ENCODE data around the gene MYL5. TPM values are rescaled to one million over a fixed set of nuclear protein-coding genes. Genes with fewer than 3 reads are reported as not detected.
"Not testable (repeated sequence)": the region's sequence is repeated elsewhere in the genome, so short reads cannot be mapped to it uniquely, and the experiment has no call there.

The MYL5 gene, protein sequence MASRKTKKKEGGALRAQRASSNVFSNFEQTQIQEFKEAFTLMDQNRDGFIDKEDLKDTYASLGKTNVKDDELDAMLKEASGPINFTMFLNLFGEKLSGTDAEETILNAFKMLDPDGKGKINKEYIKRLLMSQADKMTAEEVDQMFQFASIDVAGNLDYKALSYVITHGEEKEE
- 16.5 TPM for total RNA-seq
- long read RNA-seq, partial matches to known transcripts = 1 of 2 reads
- long read RNA-seq, other reads (novel, unspliced or antisense) = 1 of 2 reads

DNA sequence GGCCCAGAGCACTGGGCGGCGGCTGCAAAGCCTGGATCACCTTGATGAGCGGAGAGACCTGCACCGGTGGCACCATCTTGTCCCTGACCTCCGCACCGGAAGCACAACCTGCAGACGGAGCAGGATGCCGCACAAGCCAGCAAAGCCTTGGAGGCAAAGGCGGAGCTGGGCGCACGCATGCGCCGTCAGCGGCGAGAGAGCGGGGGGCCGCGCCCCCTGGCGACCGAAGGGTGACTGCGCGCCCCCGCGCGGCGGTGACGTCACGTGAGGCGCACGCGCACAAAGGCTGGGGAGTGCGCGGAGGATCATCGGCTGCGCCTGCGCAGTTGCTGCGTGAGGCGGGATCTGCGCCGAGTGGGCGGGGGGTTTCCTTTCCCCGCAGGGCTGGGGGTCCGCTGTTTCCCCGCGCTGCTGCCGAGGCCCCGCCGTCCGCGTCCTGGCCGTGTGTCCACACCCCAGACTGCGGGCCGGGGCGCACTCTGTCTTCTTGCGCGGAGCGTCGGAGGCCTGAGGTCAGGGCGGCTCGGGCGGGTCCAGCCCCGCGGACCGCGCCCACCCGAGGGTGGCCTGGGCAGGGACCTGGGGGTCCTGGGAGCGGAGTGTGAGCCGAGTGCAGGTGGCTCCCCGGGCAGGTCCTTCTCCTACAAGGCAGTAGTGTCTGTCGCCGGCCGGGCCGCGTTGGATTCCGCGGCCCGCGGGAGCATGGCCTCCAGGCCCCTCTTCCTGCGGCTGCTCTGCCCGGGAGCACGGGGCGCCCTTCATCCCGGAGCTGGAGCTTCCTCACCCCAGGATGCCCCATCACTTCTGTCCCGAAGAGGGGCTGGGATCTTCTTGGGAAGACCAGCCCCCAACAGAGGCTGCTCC lies at the start of gene MYL5, which contains the start of gene ATP5ME:
TSS of gene MYL5 (plus strand) at position 371 of the 864 bp plus-strand sequence. CDS start 3,485 bp downstream, outside the sequence.
TSS of gene ATP5ME (minus strand) at position 105 of the 864 bp plus-strand sequence. CDS start at position 76, 29 bp downstream.
- peak; percentile 100 for DNase-seq (ENCODE audit: low spot score)

DNA sequence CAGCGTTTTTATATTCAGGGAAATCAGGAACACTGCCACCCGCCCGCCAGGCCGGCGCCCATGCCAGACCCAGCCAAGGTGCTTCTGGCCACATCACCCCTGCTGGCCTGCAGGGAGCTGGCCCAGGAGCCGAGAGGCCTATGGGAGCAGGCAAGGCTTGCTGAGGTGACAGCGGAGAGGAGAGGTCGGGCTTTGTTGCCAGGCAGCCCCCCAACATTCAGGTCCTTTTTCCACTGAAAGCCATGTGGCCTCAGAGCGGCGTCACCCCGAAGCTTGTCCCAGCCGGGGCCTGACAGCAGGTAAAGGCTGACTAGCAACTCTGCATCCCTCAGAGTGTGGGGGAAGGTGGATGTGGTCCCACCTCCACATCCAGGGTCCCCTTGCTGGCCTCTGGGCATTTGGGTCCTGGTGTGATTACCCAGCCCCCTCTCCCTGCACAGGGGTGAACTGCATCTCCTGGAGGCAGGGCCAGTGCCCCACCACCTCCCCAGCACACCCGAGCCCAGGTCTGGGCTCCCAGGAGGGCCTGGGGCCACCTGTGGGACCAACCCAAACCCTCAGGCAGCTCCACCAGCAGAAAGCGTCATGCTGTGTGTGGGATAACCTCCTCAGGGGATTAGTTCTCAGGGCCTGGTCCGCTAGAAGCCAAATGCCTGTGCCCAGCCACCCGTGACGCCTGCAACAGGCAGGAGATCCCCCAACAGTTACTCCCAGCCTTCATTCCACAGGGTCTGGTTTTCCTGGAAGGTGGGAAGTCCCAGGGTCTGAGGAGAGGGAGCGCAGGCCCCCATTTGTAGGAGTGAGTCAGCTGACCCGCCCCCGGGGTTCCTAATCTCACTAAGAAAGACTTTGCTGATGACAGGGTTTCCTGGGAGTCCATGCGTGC lies 49.4 kb upstream of the MYL5 start, which contains the start of gene PDE6B:
TSS of gene PDE6B (plus strand) at position 869 of the 886 bp plus-strand sequence. CDS start 54 bp downstream, outside the sequence.
- DNase-seq (ENCODE audit: low spot score) = peak; percentile 73

DNA sequence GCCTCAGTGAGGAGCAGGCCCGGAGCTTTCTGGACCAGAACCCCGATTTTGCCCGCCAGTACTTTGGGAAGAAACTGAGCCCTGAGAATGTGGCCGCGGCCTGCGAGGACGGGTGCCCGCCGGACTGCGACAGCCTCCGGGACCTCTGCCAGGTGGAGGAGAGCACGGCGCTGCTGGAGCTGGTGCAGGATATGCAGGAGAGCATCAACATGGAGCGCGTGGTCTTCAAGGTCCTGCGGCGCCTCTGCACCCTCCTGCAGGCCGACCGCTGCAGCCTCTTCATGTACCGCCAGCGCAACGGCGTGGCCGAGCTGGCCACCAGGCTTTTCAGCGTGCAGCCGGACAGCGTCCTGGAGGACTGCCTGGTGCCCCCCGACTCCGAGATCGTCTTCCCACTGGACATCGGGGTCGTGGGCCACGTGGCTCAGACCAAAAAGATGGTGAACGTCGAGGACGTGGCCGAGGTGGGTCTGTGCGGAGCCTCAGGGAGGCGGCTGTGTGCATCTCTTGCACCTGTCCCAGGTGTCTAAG lies 48.6 kb upstream of the MYL5 start:
- DNase-seq (ENCODE audit: low spot score) = peak; percentile 84

DNA sequence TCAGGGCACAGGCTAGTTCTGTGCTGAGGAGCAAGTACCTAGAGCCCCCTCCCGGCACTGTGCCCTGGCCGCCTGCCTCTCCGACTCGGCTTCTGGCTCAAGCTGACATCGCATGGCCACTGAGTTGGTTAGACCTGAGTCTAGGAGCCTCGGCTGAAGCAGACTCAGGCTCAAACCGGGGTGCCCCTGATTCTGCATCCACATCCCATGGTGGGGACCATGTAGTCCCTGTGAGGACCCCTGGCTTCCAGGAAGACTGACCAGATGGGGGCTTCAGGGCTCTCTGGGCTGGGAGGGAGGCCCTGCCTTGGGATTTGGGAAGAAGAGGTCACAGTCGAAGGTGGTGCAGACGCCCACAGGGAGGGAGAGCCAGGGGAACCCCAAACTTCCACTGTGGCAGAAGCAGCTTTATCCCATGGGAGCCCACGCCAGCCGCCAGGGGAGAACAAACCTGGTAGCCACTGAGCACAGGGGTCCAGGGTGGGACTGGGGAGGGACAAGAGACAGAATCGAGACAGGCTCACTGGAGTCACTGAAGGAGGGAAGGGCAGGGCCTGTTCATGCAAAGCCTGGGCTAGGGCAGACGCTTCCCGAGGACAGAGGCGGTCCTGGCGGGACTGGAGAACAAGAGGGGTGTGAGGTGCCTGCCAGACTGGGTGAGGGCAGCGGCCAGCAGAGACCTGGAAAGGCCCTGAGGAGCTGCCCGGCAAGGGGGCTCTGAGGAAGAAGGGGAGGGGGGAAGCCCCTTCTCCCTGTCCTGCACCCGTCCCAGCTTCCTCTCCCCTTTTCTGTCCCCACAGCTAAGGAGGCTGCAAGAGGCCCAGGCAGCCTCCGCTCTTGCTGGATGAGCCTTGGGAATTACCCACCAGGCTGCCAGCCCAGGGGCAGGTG lies 47.9 kb upstream of the MYL5 start:
- DNase-seq (ENCODE audit: low spot score) = no peak

DNA sequence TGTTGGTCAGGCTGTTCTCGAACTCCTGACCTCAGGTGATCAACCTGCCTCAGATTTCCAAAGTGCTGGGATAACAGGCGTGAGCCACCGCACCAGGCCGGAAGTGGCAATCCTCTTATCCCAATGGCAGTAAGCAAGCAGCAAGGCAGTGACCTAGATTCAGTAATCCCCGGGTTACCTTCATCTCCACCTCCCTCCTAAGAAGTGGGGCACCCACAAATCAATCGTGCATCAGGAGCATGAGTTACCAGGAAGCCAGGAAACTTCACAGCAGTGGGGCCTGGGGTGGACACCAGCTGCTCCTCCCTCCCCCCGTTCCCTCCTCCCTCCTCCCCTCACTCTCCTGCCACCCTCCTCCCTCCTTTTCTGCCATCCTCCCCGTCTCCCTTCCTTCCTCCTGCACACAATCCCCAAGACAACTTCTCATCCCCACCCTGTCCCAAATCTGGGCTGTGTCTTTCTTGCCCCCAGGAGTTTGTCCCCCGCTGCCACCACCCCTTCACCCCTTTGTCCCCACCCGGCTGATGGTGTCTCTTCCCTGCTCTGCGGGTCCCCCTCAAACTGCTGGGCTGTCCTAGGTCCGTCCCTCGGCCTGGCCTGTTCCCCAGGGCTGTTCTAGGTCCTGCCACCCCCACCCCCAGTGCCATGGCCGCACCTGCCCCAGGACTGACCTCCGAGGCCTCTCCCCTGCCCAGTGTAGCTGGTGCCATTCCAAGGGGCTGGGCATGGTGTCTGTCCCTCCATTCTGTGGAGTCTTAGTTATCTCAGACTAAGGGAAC lies 46.8 kb upstream of the MYL5 start:
- DNase-seq (ENCODE audit: low spot score) = peak; percentile 74

DNA sequence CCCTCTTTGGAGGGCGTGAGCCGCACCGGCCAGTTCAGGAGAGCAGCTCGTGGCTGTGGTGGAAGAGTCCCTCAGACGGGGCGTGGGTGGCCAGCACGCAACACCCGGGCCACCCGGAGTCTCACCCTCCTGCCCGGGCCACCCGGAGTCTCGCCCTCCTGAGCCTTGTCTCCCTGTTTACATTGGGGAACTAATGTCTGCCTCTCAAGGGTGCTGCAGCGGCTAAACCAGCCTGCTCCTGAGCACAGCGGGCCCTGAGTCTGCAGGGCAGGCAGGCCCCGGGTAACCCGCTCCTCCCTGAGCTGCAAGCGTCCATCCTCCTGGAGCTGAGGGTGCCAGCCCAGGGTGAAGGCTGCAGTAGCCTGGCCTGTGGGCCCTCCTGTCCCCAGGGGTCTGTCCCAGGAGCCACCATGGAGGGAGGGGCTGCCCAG lies 46.0 kb upstream of the MYL5 start:
- peak; percentile 72 for DNase-seq (ENCODE audit: low spot score)

DNA sequence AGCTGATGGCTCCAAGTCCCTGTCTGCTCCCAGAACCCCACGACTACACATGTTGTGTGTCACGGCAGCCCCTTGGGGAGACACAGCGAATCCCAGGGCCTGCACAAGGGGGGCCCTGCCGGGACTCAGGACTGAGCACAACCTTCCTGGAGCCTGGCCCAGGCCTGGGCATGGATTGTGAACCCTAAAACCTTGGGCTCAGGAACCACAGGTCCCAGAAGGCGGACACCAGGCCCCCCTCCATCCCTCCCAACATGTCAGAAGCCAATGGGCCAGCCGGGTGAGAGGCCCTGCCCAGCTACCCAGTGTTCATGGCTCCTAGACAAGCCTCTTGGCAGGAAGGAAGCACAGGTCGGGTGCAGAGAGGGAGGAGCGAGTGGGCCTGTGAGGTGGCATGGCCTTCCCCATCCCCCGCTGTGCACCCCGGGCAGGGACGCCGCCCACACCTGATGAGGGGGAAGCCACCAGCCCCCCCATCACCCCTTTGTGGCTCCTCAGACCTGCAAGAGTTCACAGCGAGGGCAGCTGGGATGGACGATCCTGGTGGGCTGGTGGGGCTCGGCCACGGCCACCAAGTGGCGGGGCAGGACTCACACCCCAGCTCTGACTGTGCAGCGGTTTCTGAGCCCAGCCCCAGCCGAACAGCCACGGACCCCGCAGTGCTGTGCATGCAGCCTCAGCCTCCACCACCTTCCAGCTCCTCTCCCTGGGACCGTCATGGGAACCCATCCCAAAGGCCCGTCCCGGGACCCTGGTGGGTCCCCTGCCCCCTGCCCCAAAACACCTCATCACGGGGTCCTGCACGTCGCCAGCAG lies 45.3 kb upstream of the MYL5 start:
- peak; percentile 53 for DNase-seq (ENCODE audit: low spot score)

DNA sequence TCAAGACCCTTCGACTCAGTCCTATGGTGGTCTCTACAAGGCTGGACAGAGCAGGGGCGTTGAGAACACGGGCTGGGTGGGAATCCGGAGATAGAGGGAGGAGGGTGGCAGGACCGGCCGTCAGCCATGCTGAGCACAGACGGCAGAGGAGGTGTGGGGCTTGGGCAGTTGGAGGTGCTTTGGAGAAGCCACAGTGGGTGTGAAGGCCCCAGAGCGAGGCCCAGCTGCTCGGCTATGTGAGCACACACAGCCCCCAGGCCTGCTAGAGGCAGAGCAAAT lies 44.8 kb upstream of the MYL5 start:
- no peak for DNase-seq (ENCODE audit: low spot score)

DNA sequence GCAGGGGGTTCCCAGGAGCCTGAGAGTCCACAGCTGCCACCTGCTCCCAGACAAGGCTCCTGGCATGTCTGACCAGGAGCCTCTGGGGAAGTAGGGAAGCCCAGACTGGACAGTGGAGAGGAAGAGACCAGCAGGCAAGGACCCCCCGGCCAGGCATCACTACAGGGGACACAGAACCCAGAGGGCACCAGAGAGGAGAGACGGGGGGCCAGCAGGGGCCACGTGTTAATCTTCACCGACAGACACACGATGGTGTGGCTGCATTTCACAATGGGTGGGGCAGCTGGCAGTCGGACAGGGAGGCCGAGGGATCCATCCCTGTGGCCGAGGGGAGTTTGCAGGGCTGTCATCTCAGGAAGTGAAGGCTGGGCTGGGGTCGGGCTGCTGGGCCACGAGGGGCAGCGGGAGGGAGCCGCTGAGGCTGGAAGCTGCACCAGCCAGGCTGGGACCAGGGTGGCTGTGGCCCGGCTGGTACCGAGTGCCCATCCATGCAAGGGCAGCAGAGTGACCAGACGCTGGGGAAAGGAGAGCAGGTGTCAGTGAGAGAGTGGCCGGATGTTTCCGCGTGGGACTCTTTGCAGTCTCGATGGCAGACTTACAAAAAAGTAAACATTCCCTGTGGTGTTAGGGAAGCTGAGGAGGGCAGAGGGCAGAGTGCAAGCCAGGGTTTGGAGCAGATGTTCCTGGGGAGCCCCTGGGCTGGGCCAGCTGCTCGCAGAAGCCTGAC lies 44.3 kb upstream of the MYL5 start:
- no peak for DNase-seq (ENCODE audit: low spot score)

DNA sequence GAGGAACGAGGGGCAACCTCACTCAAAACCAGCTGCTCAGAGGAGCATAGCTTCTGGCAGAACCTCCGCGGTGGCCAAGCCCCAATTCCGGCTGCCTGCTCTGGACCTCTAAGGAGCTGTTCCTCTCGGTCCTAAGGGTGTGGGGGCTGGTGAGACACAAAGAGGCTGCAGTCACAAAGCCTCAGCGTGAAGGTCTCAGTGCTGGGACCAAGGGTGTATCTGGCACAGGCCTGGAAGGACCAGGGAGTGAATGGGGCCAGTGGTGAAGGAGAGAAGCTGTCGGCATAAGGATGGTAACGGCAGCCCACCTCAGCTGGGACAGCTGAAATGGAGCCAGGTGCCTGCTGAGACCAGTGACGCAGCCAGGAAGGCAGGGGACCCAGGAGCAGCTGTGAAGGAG lies 43.7 kb upstream of the MYL5 start:
- no peak for DNase-seq (ENCODE audit: low spot score)

DNA sequence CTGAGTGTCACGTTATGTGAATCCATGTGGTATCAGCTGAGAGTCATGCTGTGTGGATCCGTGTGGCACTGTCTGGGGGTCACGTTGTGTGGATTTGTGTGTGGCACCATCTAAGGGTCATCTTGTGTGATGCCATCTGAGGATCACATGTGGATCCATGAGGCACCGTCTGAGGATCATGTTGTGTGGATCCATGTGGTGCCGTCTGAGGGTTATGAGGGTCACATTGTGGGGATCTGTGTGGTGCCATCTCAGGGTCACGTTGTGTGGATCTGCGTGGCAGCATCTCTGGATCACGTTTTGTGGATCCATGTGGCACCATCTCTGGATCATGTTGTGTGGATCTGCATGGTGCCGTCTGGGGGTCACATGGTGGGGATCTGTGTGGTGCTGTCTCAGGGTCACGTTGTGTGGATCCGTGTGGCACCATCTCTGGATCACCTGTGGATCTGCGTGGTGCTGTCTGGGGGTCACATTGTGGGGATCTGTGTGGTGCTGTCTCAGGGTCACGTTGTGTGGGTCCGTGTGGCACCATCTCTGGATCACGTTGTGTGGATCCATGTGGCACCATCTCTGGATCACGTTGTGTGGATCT lies 42.0 kb upstream of the MYL5 start:
- DNase-seq (ENCODE audit: low spot score) = no peak

DNA sequence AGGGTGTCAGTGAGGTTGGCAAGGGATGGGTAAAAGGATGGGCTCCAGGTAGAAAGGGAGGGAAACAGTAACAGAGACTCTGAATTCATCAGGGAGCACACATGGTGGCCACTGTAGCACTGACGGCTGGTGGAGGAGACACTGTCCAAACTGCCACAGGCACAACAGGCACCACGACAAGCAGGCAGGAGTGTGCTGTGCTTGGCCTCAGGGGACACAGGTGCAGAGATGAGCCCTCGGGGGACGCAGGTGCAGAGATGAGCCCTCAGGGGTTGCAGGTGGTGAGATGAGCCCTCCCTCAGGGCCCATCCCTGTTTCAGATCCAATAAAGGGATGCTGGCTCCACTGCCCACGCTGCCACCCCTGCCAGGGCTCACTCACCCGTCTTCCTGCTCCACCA lies 41.4 kb upstream of the MYL5 start:
- no peak for DNase-seq (ENCODE audit: low spot score)

DNA sequence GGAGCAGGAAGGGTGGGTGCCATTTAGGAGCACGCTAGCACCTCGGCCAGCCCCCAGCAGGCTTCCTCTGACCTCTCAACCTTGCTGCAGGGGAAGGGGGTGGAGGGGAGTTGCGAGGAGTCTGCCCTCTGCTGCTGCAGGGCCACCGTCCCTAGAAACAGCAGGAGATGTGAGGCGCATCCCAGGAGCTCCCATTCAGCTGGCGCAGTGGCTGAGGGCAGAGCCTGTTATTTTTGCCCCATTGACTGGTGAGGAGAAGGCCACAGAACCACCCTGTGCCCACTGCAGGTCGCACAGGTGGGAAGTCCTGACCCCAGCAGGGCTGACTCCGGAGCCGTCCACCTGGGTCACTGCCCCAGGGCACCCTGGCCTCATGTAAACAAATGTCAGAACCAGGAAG lies 40.9 kb upstream of the MYL5 start:
- no peak for DNase-seq (ENCODE audit: low spot score)

DNA sequence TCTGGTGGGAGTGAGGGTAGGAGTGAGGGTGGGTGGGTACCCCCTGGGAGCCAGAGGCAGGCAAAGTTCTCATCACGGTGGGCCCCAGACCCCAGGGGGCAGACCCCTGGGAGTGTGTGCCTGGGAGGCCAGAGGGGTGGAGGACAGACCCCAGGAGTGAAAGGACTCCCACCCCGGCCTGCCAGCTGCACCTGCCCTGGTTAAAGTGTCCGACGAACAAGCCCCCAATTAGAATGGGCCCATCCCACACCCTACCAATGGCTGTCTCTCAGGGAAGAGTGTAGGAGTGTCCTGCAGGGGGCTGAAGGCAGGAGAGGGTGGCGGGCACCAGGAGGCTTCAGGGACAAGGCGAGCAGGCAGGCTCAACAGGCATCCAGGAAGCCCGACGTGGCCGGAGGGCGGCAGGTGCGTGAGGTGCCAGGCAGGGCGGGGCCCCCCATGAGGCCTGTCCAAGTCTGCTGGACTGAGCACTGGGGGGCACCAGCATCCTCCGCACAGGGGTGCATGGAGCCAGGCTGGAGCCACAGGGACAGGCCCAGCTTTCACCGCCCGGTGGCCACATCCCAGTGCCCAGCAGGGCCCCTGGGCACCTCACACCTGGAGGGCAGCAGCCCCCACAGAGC lies 40.3 kb upstream of the MYL5 start:
- no peak for DNase-seq (ENCODE audit: low spot score)

DNA sequence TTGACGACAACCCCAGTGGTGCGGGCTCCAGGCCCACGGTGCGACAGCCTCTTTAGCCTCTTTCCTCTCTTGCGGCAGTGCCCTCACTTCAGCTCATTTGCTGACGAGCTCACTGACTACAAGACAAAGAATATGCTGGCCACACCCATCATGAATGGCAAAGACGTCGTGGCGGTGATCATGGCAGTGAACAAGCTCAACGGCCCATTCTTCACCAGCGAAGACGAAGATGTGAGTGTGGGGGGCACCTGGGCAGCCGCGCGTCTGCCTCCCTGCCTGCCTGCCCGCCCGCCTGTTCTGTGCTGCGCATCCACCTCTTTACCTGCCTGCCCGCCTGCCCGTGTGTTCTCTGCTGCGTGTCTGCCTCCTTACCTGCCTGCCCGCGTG lies 39.8 kb upstream of the MYL5 start:
- no peak for DNase-seq (ENCODE audit: low spot score)

DNA sequence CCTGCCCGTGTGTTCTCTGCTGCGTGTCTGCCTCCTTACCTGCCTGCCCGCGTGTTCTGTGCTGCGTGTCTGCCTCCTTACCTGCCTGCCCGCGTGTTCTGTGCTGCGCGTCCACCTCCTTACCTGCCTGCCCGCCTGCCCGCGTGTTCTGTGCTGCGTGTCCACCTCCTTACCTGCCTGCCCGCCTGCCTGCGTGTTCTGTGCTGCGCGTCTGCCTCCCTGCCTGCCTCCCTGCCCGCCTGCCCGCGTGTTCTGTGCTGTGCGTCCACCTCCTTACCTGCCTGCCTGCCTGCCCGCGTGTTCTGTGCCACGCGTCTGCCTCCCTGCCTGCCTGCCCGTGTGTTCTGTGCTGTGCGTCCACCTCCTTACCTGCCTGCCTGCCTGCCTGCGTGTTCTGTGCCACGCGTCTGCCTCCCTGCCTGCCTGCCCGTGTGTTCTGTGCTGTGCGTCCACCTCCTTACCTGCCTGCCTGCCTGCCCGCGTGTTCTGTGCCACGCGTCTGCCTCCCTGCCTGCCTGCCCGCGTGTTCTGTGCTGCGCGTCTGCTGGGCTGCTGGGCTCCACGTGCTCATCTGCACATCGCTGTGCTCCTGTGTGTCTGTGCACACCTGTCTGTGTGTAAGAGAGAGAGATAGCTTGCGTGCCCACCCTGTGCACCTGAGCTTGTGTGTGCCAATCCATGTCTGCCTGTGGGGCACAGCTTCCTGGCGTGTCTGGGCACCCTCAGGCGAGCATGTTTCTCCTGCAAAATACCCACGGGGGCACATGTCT lies 39.1 kb upstream of the MYL5 start:
- DNase-seq (ENCODE audit: low spot score) = not testable (repeated sequence)
